OCI-LY7 (cell line): ENCODE data around the gene PSMG3. TPM values are rescaled to one million over a fixed set of nuclear protein-coding genes. Genes with fewer than 3 reads are reported as not detected.

Source experiments
- BruUV-seq: library from RNA; stranded (reverse); fragments of 400-500 nt; replicated peaks from 2 replicates; lab custom pipeline; 2021; lab: Mats Ljungman, UMichigan
- CTCF ChIA-PET: fragments of 300-600 bp; sonication (Branson Sonifier 250); formaldehyde crosslinking; loops from one replicate; lab custom pipeline; 2022; ENCODE audit warnings: antibody characterized with exemption; ENCODE audit not compliant: unreplicated experiment; lab: Charles Lee
- POLR2A ChIA-PET: fragments of 300-600 bp; sonication (Branson Sonifier 250); formaldehyde crosslinking; loops from one replicate; lab custom pipeline; 2022; ENCODE audit warnings: antibody characterized with exemption; lab: Charles Lee
- DNase-seq: peaks from one replicate; pipeline ENCODE4 v3.0.0-alpha.2; 2015; ENCODE audit warnings: low spot score
- H2AFZ ChIP-seq: fragments of 200-600 bp; sonication (generic), shearing (Covaris generic); 2 replicates; pipeline ENCODE4 v1.6.1; 2014; ENCODE audit warnings: mild to moderate bottlenecking, antibody characterized with exemption, low read length, moderate library complexity
- H3K27ac ChIP-seq: fragments of 200-600 bp; sonication (generic); 2 replicates; pipeline ENCODE4 v1.5.1; 2014; ENCODE audit warnings: mixed run types, low read depth, mild to moderate bottlenecking, moderate library complexity, low read length, inconsistent platforms; ENCODE audit not compliant: poor library complexity, severe bottlenecking
- H3K36me3 ChIP-seq: fragments of 200-600 bp; sonication (generic); 2 replicates; pipeline ENCODE4 v1.6.1; 2014; ENCODE audit warnings: mild to moderate bottlenecking, antibody characterized with exemption, low read length, moderate library complexity, mixed read lengths; ENCODE audit not compliant: insufficient read depth
- H3K4me1 ChIP-seq: fragments of 200-600 bp; sonication (generic); 2 replicates; pipeline ENCODE4 v1.5.1; 2014; ENCODE audit warnings: mild to moderate bottlenecking, low read length; ENCODE audit not compliant: insufficient read depth, poor library complexity, severe bottlenecking
- H3K4me2 ChIP-seq: fragments of 200-600 bp; sonication (generic); 2 replicates; pipeline ENCODE4 v1.6.1; 2014; ENCODE audit warnings: mild to moderate bottlenecking, low read length
- H3K4me3 ChIP-seq: fragments of 200-600 bp; sonication (generic); 2 replicates; pipeline ENCODE4 v1.5.1; 2014; ENCODE audit warnings: mild to moderate bottlenecking, low read depth, low read length; ENCODE audit not compliant: poor library complexity, severe bottlenecking
- H3K79me2 ChIP-seq: fragments of 200-600 bp; sonication (generic); 2 replicates; pipeline ENCODE4 v1.6.1; 2016; ENCODE audit warnings: low read depth, mild to moderate bottlenecking, low read length, moderate library complexity, mixed read lengths; ENCODE audit not compliant: insufficient read depth
- H3K9me2 ChIP-seq: fragments of 200-600 bp; sonication (generic); 2 replicates; pipeline ENCODE4 v1.6.1; 2016; ENCODE audit warnings: mild to moderate bottlenecking, low read length, mixed read lengths; ENCODE audit not compliant: insufficient read depth
- H3K9me3 ChIP-seq: fragments of 200-600 bp; sonication (generic); 2 replicates; pipeline ENCODE4 v1.6.1; 2014; ENCODE audit warnings: mild to moderate bottlenecking, mixed run types, low read length, mixed read lengths
- H4K20me1 ChIP-seq: fragments of 200-600 bp; sonication (generic); 2 replicates; pipeline ENCODE4 v1.6.1; 2014; ENCODE audit warnings: mild to moderate bottlenecking, antibody characterized with exemption, low read length, moderate library complexity, mixed read lengths; ENCODE audit not compliant: insufficient read depth
- CTCF ChIP-seq: fragments of 200-600 bp; sonication (generic); conservative IDR thresholded peaks from 2 replicates; pipeline ENCODE4 v1.5.1; 2014; ENCODE audit warnings: mild to moderate bottlenecking, antibody characterized with exemption, low read length, moderate library complexity, mixed read lengths
- EZH2phosphoT487 ChIP-seq: fragments of 200-600 bp; sonication (generic); IDR thresholded peaks from 2 replicates; pipeline ENCODE4 v1.6.1; 2018; ENCODE audit warnings: low read depth, borderline replicate concordance, mild to moderate bottlenecking, mixed run types, antibody characterized with exemption, low read length, moderate library complexity, mixed read lengths
- intact Hi-C: fragments of 100-400 bp; cut with micrococcal nuclease; formaldehyde crosslinking; loops from one replicate; pipeline ENCODE4 v1.10.0; 2022; ENCODE audit not compliant: unreplicated experiment
- total RNA-seq, 2 experiments: library from RNA; depleted of rRNA in 1 of 2; stranded (reverse); fragments of >200 nt in 1 of 2; shearing (Covaris generic) in 1 of 2; gene quantifications; 2 replicates each; pipeline ENCODE4 v1.2.3, GENCODE V29; 2014 to 2022

Gene PSMG3
- total RNA-seq, 2 experiments from 2014 or later: 63.7 to 129 TPM

- BruUV-seq: no TSS peak
Measured at GRCh38 chr7:1548438-1548831, 21.4 kb downstream of the PSMG3 start.

GRCh38 chr7:1547777-1548437 is 21.9 kb downstream of the PSMG3 start:
- POLR2A ChIA-PET: no interaction called here
- peaks cover 11% of the 10 kb centered on the region; the same call in 1 of the 2 replicates for H3K36me3 ChIP-seq
- no peak overlapping the region for H3K4me3 ChIP-seq
- CTCF ChIA-PET: no interaction called here
- no peaks in the 10 kb centered on the region for H3K79me2 ChIP-seq
- no peak overlapping the region for H3K27ac ChIP-seq
- no TSS peak for BruUV-seq
- no peak for DNase-seq
- H3K4me2 ChIP-seq: no peak overlapping the region
- no peaks in the 10 kb centered on the region for H3K4me1 ChIP-seq
- H4K20me1 ChIP-seq: no peaks in the 10 kb centered on the region
- no peak overlapping the region for H2AFZ ChIP-seq
- H3K9me3 ChIP-seq: no peaks in the 10 kb centered on the region
- intact Hi-C loops: no loop called here
- no peak for TF ChIP-seq EZH2phosphoT487
- TF ChIP-seq CTCF: no peak
- no peaks in the 10 kb centered on the region for H3K9me2 ChIP-seq

More at GRCh38 chr7:1548438-1548831, 21.4 kb downstream of the PSMG3 start:
- Histone ChIP-seq H2AFZ (no peak overlapping the region), H3K9me2 (no peaks in the 10 kb centered on the region), H3K79me2 (no peaks in the 10 kb centered on the region), H4K20me1 (no peaks in the 10 kb centered on the region), H3K4me3 (no peak overlapping the region), H3K27ac (no peak overlapping the region), H3K9me3 (no peaks in the 10 kb centered on the region), H3K36me3 (peaks cover 6% of the 10 kb centered on the region; the same call in 1 of the 2 replicates), H3K4me2 (no peak overlapping the region), H3K4me1 (no peaks in the 10 kb centered on the region)
- CTCF ChIA-PET: no interaction called here
- DNase-seq: no peak
- peak; percentile 37; the same call in 1 of the 2 replicates for TF ChIP-seq CTCF
- no peak for TF ChIP-seq EZH2phosphoT487
- POLR2A ChIA-PET: no interaction called here
- intact Hi-C loops: no loop called here
